Measurements from ENCODE around the gene SCIMP.

Gene SCIMP

DNA sequence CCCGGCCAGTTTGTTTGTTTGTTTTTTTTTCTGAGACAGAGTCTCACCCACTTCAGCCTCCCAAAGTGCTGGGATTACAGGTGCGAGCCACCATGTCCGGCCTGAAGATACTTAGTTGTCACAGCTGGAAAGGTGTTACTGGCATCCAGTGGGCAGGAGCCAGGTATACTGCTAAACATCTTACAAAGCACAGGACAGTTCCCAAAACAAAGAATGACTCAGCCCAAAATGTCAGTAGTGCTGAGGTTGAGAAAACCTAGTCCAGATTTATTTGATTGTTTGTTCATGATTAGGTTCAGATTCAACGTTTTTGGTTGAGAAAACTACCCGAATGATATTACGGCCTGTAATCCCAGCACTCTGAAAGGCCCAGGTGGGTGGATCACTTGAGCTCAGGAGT, 28.8 kb upstream of the SCIMP start:
- TF ChIP-seq, protein P1, sequence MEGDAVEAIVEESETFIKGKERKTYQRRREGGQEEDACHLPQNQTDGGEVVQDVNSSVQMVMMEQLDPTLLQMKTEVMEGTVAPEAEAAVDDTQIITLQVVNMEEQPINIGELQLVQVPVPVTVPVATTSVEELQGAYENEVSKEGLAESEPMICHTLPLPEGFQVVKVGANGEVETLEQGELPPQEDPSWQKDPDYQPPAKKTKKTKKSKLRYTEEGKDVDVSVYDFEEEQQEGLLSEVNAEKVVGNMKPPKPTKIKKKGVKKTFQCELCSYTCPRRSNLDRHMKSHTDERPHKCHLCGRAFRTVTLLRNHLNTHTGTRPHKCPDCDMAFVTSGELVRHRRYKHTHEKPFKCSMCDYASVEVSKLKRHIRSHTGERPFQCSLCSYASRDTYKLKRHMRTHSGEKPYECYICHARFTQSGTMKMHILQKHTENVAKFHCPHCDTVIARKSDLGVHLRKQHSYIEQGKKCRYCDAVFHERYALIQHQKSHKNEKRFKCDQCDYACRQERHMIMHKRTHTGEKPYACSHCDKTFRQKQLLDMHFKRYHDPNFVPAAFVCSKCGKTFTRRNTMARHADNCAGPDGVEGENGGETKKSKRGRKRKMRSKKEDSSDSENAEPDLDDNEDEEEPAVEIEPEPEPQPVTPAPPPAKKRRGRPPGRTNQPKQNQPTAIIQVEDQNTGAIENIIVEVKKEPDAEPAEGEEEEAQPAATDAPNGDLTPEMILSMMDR (conservative IDR thresholded peaks at IDR 0.05; ENCODE audit: low read depth, low read length), result no peak
- no peaks in the 10 kb centered on the region for H3K36me3 ChIP-seq (ENCODE audit: insufficient read depth)
- H3K27me3 ChIP-seq (ENCODE audit: insufficient read depth, low read depth), result no peaks in the 10 kb centered on the region
- no peaks in the 10 kb centered on the region for H4K20me1 ChIP-seq (ENCODE audit: insufficient read depth)
- H2AFZ ChIP-seq (ENCODE audit: low read depth), result no peak overlapping the region
- H3K9ac ChIP-seq, result no peak overlapping the region
- H3K4me2 ChIP-seq, result no peak overlapping the region
- H3K27ac ChIP-seq, result no peak overlapping the region
- H3K4me1 ChIP-seq (ENCODE audit: low read depth, poor library complexity, severe bottlenecking), result no peaks in the 10 kb centered on the region
- no peaks in the 10 kb centered on the region for H3K79me2 ChIP-seq (ENCODE audit: insufficient read depth, low read depth)
- no peak overlapping the region for H3K4me3 ChIP-seq (IDR thresholded peaks at IDR 0.05; ENCODE audit: insufficient read depth, low read depth, low read length)

DNA sequence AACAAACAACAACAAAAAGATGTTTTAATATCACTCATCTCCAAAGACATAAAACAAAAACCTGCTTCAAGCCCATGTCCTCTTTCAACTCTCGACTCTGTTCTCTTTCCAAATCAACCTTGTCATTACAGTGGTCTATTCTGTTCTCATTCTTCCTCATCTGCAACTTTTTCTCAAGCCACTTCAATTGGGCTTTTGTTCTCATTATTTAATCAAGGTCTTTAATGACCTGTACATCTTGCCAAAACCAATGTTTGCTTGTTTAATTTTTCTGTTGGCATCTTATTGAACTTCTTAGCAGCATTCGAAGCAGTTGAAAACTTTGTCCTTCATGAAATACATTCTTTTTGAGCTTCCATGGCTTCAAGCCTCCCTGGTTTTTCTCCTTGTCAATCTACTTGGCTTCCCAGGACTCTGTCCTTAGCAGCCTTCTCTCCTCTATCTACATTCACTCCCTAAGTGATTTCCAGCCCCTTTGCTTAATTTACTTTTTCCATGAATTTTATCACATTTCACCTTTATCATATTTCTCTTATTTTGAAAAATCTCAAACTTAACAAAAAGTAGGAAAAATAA, 27.8 kb upstream of the SCIMP start:
- no peaks in the 10 kb centered on the region for H3K79me2 ChIP-seq (ENCODE audit: insufficient read depth, low read depth)
- H3K27me3 ChIP-seq (ENCODE audit: insufficient read depth, low read depth), result no peaks in the 10 kb centered on the region
- H3K4me1 ChIP-seq (ENCODE audit: low read depth, poor library complexity, severe bottlenecking), result no peaks in the 10 kb centered on the region
- no peaks in the 10 kb centered on the region for H3K36me3 ChIP-seq (ENCODE audit: insufficient read depth)
- no peak overlapping the region for H3K9ac ChIP-seq
- no peak overlapping the region for H3K4me3 ChIP-seq (IDR thresholded peaks at IDR 0.05; ENCODE audit: insufficient read depth, low read depth, low read length)
- TF ChIP-seq, protein P1 (conservative IDR thresholded peaks at IDR 0.05; ENCODE audit: low read depth, low read length), result no peak
- no peaks in the 10 kb centered on the region for H4K20me1 ChIP-seq (ENCODE audit: insufficient read depth)
- no peak overlapping the region for H3K27ac ChIP-seq
- H3K4me2 ChIP-seq, result no peak overlapping the region
- no peak overlapping the region for H2AFZ ChIP-seq (ENCODE audit: low read depth)

GRCh38 chr17:5260542-5260941, 25.9 kb upstream of the SCIMP start:
- Histone ChIP-seq H3K79me2 (ENCODE audit: insufficient read depth, low read depth) (no peaks in the 10 kb centered on the region), H4K20me1 (ENCODE audit: insufficient read depth) (no peaks in the 10 kb centered on the region), H3K4me3 (IDR thresholded peaks at IDR 0.05; ENCODE audit: insufficient read depth, low read depth, low read length) (no peak overlapping the region), H3K4me1 (ENCODE audit: low read depth, poor library complexity, severe bottlenecking) (no peaks in the 10 kb centered on the region), H3K27ac (no peak overlapping the region), H3K4me2 (no peak overlapping the region), H3K9ac (no peak overlapping the region), H2AFZ (ENCODE audit: low read depth) (no peak overlapping the region), H3K36me3 (ENCODE audit: insufficient read depth) (no peaks in the 10 kb centered on the region), H3K27me3 (ENCODE audit: insufficient read depth, low read depth) (no peaks in the 10 kb centered on the region)
- TF ChIP-seq, protein P1 (conservative IDR thresholded peaks at IDR 0.05; ENCODE audit: low read depth, low read length), result no peak

DNA sequence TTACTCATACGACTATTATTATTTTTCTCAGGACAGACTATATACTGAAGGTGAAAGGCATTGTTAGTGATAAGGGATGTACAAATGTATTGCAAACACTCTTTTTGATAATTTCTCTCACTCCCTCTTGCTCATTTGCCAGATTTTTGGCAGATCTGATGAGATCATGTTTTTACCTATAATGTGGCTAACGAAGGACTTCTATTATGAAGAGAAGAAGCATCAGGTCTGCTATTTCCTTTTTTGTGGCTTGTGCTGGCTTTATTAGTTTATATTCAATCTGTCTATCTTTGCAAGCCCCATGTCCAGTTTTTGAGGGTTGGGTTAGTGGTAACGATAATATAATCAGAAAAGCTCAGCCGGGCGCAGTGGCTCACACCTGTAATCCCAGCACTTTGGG, 22.5 kb upstream of the SCIMP start:
- Histone ChIP-seq H3K9ac (no peak overlapping the region), H3K4me1 (ENCODE audit: low read depth, poor library complexity, severe bottlenecking) (no peaks in the 10 kb centered on the region), H3K4me3 (IDR thresholded peaks at IDR 0.05; ENCODE audit: insufficient read depth, low read depth, low read length) (no peak overlapping the region), H3K4me2 (no peak overlapping the region), H3K36me3 (ENCODE audit: insufficient read depth) (no peaks in the 10 kb centered on the region), H3K79me2 (ENCODE audit: insufficient read depth, low read depth) (no peaks in the 10 kb centered on the region), H2AFZ (ENCODE audit: low read depth) (no peak overlapping the region), H3K27me3 (ENCODE audit: insufficient read depth, low read depth) (no peaks in the 10 kb centered on the region), H3K27ac (no peak overlapping the region), H4K20me1 (ENCODE audit: insufficient read depth) (no peaks in the 10 kb centered on the region)
- TF ChIP-seq, protein P1 (conservative IDR thresholded peaks at IDR 0.05; ENCODE audit: low read depth, low read length), result no peak

All from KMS-11 (cell line).